Keratinocyte (primary cell): ENCODE data around the gene MAP1S. TPM values are rescaled to one million over a fixed set of nuclear protein-coding genes. Genes with fewer than 3 reads are reported as not detected.

Source experiments
- DNase-seq: peaks from one replicate; pipeline ENCODE4 v3.0.0-alpha.2; 2011; ENCODE audit warnings: low read depth, missing footprints, low spot score
- FAIRE-seq: peaks from 2 replicates; lab custom pipeline; 2011; peaks lifted over from hg19 to GRCh38; lab: Jason Lieb, UNC
- H2AFZ ChIP-seq: 2 replicates; pipeline ENCODE4 v1.6.0; 2012; ENCODE audit warnings: low read length, control low read depth, inconsistent platforms; ENCODE audit not compliant: control insufficient read depth
- H3K27ac ChIP-seq: 2 replicates; pipeline ENCODE4 v1.5.1; 2011; ENCODE audit warnings: low read length; ENCODE audit not compliant: control insufficient read depth, insufficient read depth
- H3K27me3 ChIP-seq: 3 replicates; pipeline ENCODE4 v1.6.0; 2011; ENCODE audit warnings: low read length; ENCODE audit not compliant: control insufficient read depth, insufficient read depth; ENCODE audit errors: extremely low read depth
- H3K36me3 ChIP-seq, 2 experiments: 2 replicates in 1 of 2; 3 replicates in 1 of 2; pipeline ENCODE4 v1.5.1; 2011; ENCODE audit warnings: low read length in 2 of 2, mild to moderate bottlenecking in 1 of 2; ENCODE audit not compliant: control insufficient read depth in 2 of 2, insufficient read depth in 2 of 2; ENCODE audit errors: extremely low read depth in 1 of 2
- H3K4me1 ChIP-seq: 3 replicates; pipeline ENCODE4 v1.5.1; 2011; ENCODE audit warnings: low read length; ENCODE audit not compliant: control insufficient read depth, insufficient read depth; ENCODE audit errors: extremely low read depth
- H3K4me2 ChIP-seq: 3 replicates; pipeline ENCODE4 v1.6.0; 2011; ENCODE audit warnings: low read depth, low read length; ENCODE audit not compliant: control insufficient read depth, insufficient read depth; ENCODE audit errors: extremely low read depth
- H3K4me3 ChIP-seq, 3 experiments: fragments of 200-600 bp in 1 of 3; sonication (generic) in 1 of 3; 2 replicates in 2 of 3; 3 replicates in 1 of 3; pipeline ENCODE4 v1.5.1; 2011 to 2016; ENCODE audit warnings: low read length in 3 of 3, mild to moderate bottlenecking in 3 of 3, control low read depth in 2 of 3, inconsistent platforms in 1 of 3, low read depth in 1 of 3, mixed read lengths in 1 of 3, mixed run types in 1 of 3, moderate library complexity in 1 of 3; ENCODE audit not compliant: control insufficient read depth in 2 of 3, insufficient read depth in 2 of 3; ENCODE audit errors: extremely low read depth in 1 of 3
- H3K79me2 ChIP-seq: 2 replicates; pipeline ENCODE4 v1.6.0; 2012; ENCODE audit warnings: low read length; ENCODE audit not compliant: control insufficient read depth, insufficient read depth
- H3K9ac ChIP-seq: 3 replicates; pipeline ENCODE4 v1.6.0; 2011; ENCODE audit warnings: low read length; ENCODE audit not compliant: control insufficient read depth, insufficient read depth; ENCODE audit errors: extremely low read depth
- H3K9me1 ChIP-seq: 3 replicates; pipeline ENCODE4 v1.6.0; 2011; ENCODE audit warnings: low read length; ENCODE audit not compliant: control insufficient read depth, insufficient read depth; ENCODE audit errors: extremely low read depth
- H3K9me3 ChIP-seq: 2 replicates; pipeline ENCODE4 v1.5.1; 2012; ENCODE audit warnings: low read depth, low read length; ENCODE audit not compliant: control insufficient read depth
- H4K20me1 ChIP-seq: 3 replicates; pipeline ENCODE4 v1.6.0; 2011; ENCODE audit warnings: low read length; ENCODE audit not compliant: control insufficient read depth, insufficient read depth; ENCODE audit errors: extremely low read depth
- CTCF ChIP-seq, 3 experiments: IDR thresholded peaks in 1 of 3; conservative IDR thresholded peaks in 1 of 3; optimal IDR thresholded peaks in 1 of 3; 2 replicates in 2 of 3; 3 replicates in 1 of 3; pipeline versions ENCODE3 to v1.5.1; 2011; ENCODE audit warnings: low read length in 3 of 3, mild to moderate bottlenecking in 3 of 3, moderate library complexity in 2 of 3, control low read depth in 1 of 3, inconsistent platforms in 1 of 3; ENCODE audit not compliant: insufficient read depth in 2 of 3; ENCODE audit errors: extremely low read depth in 1 of 3
- EZH2 ChIP-seq: IDR thresholded peaks from one replicate; pipeline ENCODE4 v1.6.1; 2012; ENCODE audit warnings: inconsistent platforms, mild to moderate bottlenecking, low read length, moderate library complexity
- dilution Hi-C: fragments of 300-500 bp; cut with MboI; formaldehyde crosslinking; loops from one replicate; pipeline ENCODE4 v1.7.0; 2020; ENCODE audit warnings: low sequenced_read_pairs; ENCODE audit not compliant: extremely low pct_ligation_motif_present
- polyA plus RNA-seq, 5 experiments: library from polyadenylated mRNA; depleted of rRNA in 3 of 5; stranded (reverse) in 3 of 5; stranded (forward) in 1 of 5; unstranded in 1 of 5; fragments of >200 nt; gene quantifications; 1 replicate in 1 of 5; 2 replicates in 3 of 5; 3 replicates in 1 of 5; pipeline versions ENCODE4 v1.2.1 to v1.2.3, GENCODE V29; 2011 to 2012; ENCODE audit warnings: missing spikeins in 2 of 5, low read depth in 1 of 5, low replicate concordance in 1 of 5

Gene MAP1S
- polyA plus RNA-seq, 1 donor (not counting 4 experiments of a cell fraction or from before 2014, with no cell fraction given) = 3.7 TPM

- dilution Hi-C loops = no loop called here
- peaks cover 5% of the 10 kb centered on the region for H3K79me2 ChIP-seq
- H3K9me3 ChIP-seq = no peaks in the 10 kb centered on the region
- H3K27me3 ChIP-seq = no peaks in the 10 kb centered on the region
- H3K4me1 ChIP-seq = peaks cover 5% of the 10 kb centered on the region
- TF ChIP-seq CTCF (optimal IDR thresholded peaks at IDR 0.05 in 1 of 3, IDR thresholded peaks at IDR 0.05 in 1 of 3, conservative IDR thresholded peaks at IDR 0.05 in 1 of 3; ENCODE audit: extremely low read depth in 1 of 3, insufficient read depth in 2 of 3, low read length in 3 of 3) (no peak), EZH2 (no peak)
- H3K36me3 ChIP-seq = peaks cover 11 to 28% of the 10 kb centered on the region in 2 experiments
- DNase-seq (no peak), FAIRE-seq (no peak)
- no peak overlapping the region for H3K9ac ChIP-seq
- no peak overlapping the region for H3K4me2 ChIP-seq
- H3K9me1 ChIP-seq = no peaks in the 10 kb centered on the region
- no peak overlapping the region for H3K4me3 ChIP-seq
- no peak overlapping the region for H2AFZ ChIP-seq
- peaks cover 9% of the 10 kb centered on the region for H4K20me1 ChIP-seq
- H3K27ac ChIP-seq = no peak overlapping the region
These were observed 7.0 kb downstream of the MAP1S start for GRCh38 chr19:17726136-17726741.

GRCh38 chr19:17726964-17727773 is 7.9 kb downstream of the MAP1S start:
- peaks cover 4% of the 10 kb centered on the region for H4K20me1 ChIP-seq
- dilution Hi-C loops = no loop called here
- no peaks in the 10 kb centered on the region for H3K4me1 ChIP-seq
- H3K36me3 ChIP-seq = peaks cover 12 to 28% of the 10 kb centered on the region in 2 experiments
- no peaks in the 10 kb centered on the region for H3K9me1 ChIP-seq
- no peak overlapping the region for H3K9ac ChIP-seq
- H3K27me3 ChIP-seq = no peaks in the 10 kb centered on the region
- no peaks in the 10 kb centered on the region for H3K9me3 ChIP-seq
- FAIRE-seq (no peak), DNase-seq (no peak)
- H3K79me2 ChIP-seq = peaks cover 7% of the 10 kb centered on the region
- no peak overlapping the region for H3K4me2 ChIP-seq
- no peak overlapping the region for H2AFZ ChIP-seq
- H3K27ac ChIP-seq = no peak overlapping the region
- no peak overlapping the region for H3K4me3 ChIP-seq
- TF ChIP-seq CTCF (optimal IDR thresholded peaks at IDR 0.05 in 1 of 3, IDR thresholded peaks at IDR 0.05 in 1 of 3, conservative IDR thresholded peaks at IDR 0.05 in 1 of 3; ENCODE audit: extremely low read depth in 1 of 3, insufficient read depth in 2 of 3, low read length in 3 of 3) (no peak), EZH2 (no peak)
